K562 (cell line): ENCODE measurements around the gene PLA2G4F. TPM values are rescaled to one million over a fixed set of nuclear protein-coding genes. Genes with fewer than 3 reads are reported as not detected.

Experiments
- ATAC-seq: fragments of 200-7000 bp; cut with Tn5 transposase; 3 replicates; pipeline ENCODE4 v1.9.1; 2020; ENCODE audit warnings: moderate library complexity
- BruUV-seq: library from RNA; stranded (reverse); fragments of 400-500 nt; replicated peaks from 2 replicates; lab custom pipeline; 2021; lab: Mats Ljungman, UMichigan
- CTCF ChIA-PET: fragments of 300-600 bp; formaldehyde crosslinking; extraction: SDS; loops from one replicate; lab custom pipeline; 2021; ENCODE audit warnings: low intra/inter-chr PET ratio; lab: Yijun Ruan, JAX
- POLR2A ChIA-PET: fragments of 300-600, 350-650 bp; sonication (Branson Sonifier 250); formaldehyde crosslinking; extraction: SDS; loops from one replicate; lab custom pipeline; 2021; ENCODE audit warnings: antibody characterized with exemption, inconsistent platforms; lab: Yijun Ruan, JAX
- DNase-seq, 4 experiments: peaks; one replicate each; pipeline versions ENCODE4 v3.0.0 to v3.0.0-alpha.2; 2011 to 2018; ENCODE audit warnings: low spot score in 3 of 4, mixed read lengths in 3 of 4; ENCODE audit errors: extremely low read depth in 1 of 4
- FAIRE-seq: peaks from 2 replicates; lab custom pipeline; 2011; peaks lifted over from hg19 to GRCh38; lab: Jason Lieb, UNC
- H2AFZ ChIP-seq: 2 replicates; pipeline ENCODE4 v1.6.0; 2011; ENCODE audit warnings: low read depth, low read length, control low read depth, inconsistent platforms
- H3K27ac ChIP-seq: fragments of 200-600 bp; 3 replicates; pipeline ENCODE4 v1.8.0; 2011; ENCODE audit warnings: low read depth, mild to moderate bottlenecking, control low read depth, inconsistent platforms, low read length, moderate library complexity, mixed read lengths; ENCODE audit errors: extremely low read depth
- H3K27me3 ChIP-seq, 2 experiments: fragments of 300-600 bp in 1 of 2; 2 replicates in 1 of 2; 3 replicates in 1 of 2; pipeline versions ENCODE4 v1.6.0 to v1.8.0; 2011; ENCODE audit warnings: inconsistent platforms in 2 of 2, low read length in 2 of 2, mild to moderate bottlenecking in 1 of 2, mixed read lengths in 1 of 2, moderate library complexity in 1 of 2; ENCODE audit not compliant: control insufficient read depth in 2 of 2, insufficient read depth in 2 of 2
- H3K36me3 ChIP-seq: fragments of 300-600 bp; 3 replicates; pipeline ENCODE4 v1.8.0; 2011; ENCODE audit warnings: mild to moderate bottlenecking, low read length, inconsistent platforms; ENCODE audit not compliant: control insufficient read depth, insufficient read depth
- H3K4me1 ChIP-seq, 2 experiments: fragments of 200-600 bp in 1 of 2; replicated peaks in 1 of 2; 2 replicates in 1 of 2; 3 replicates in 1 of 2; pipeline versions ENCODE4 v1.5.1 to v1.8.0; 2011; ENCODE audit warnings: inconsistent platforms in 2 of 2, low read length in 2 of 2, mild to moderate bottlenecking in 1 of 2, mixed read lengths in 1 of 2, moderate library complexity in 1 of 2; ENCODE audit not compliant: control insufficient read depth in 2 of 2, insufficient read depth in 2 of 2
- H3K4me2 ChIP-seq: 2 replicates; pipeline ENCODE4 v1.6.1; 2011; ENCODE audit warnings: low read length, control low read depth, inconsistent platforms, mixed read lengths; ENCODE audit not compliant: insufficient read depth
- H3K4me3 ChIP-seq: fragments of 200-600 bp; sonication (generic), shearing (Covaris generic); 2 replicates; pipeline ENCODE4 v1.5.1; 2016; ENCODE audit warnings: control low read depth, inconsistent platforms
- H3K79me2 ChIP-seq: fragments of 200-600 bp; 3 replicates; pipeline ENCODE4 v1.8.0; 2011; ENCODE audit warnings: low read length, inconsistent platforms; ENCODE audit not compliant: control insufficient read depth, insufficient read depth
- H3K9ac ChIP-seq, 2 experiments: 2 replicates each; pipeline versions ENCODE4 v1.6.0 to v1.6.1; 2011; ENCODE audit warnings: low read depth in 2 of 2, low read length in 2 of 2, control low read depth in 1 of 2, inconsistent platforms in 1 of 2, mild to moderate bottlenecking in 1 of 2, mixed read lengths in 1 of 2; ENCODE audit not compliant: insufficient read depth in 1 of 2
- H3K9me1 ChIP-seq: one replicate; pipeline ENCODE4 v1.6.0; 2011; ENCODE audit warnings: inconsistent platforms, mild to moderate bottlenecking, low read length, moderate library complexity; ENCODE audit not compliant: control insufficient read depth, insufficient read depth
- H3K9me3 ChIP-seq: replicated peaks from 2 replicates; pipeline ENCODE4 v1.5.1; 2011; ENCODE audit warnings: low read depth, low read length, inconsistent platforms; ENCODE audit not compliant: control insufficient read depth, insufficient read depth
- H4K20me1 ChIP-seq: replicated peaks from 2 replicates; pipeline ENCODE4 v1.6.1; 2011; ENCODE audit warnings: low read length, inconsistent platforms, mixed read lengths; ENCODE audit not compliant: control insufficient read depth, insufficient read depth
- ATF7 ChIP-seq: fragments of 450-650 bp; IDR thresholded peaks from 2 replicates; pipeline ENCODE4 v1.7.1; 2014; ENCODE audit warnings: mild to moderate bottlenecking, moderate library complexity
- ETV6 ChIP-seq, 3 experiments: fragments of 150-350 bp in 1 of 3; sonication (generic) in 1 of 3; formaldehyde crosslinking in 1 of 3; IDR thresholded peaks; 2 replicates each; pipeline versions ENCODE4 v1.6.1 to v1.8.0; 2014 to 2022; ENCODE audit warnings: borderline replicate concordance in 2 of 3, low read depth in 2 of 3, antibody characterized with exemption in 1 of 3, low read length in 1 of 3, mild to moderate bottlenecking in 1 of 3, missing genetic modification reagents in 1 of 3
- GATAD2A ChIP-seq: fragments of 450-650 bp; IDR thresholded peaks from 2 replicates; pipeline ENCODE4 v1.6.1; 2017
- HMG20B ChIP-seq: fragments of 250-450 bp; sonication (Bioruptor Pico); IDR thresholded peaks from 2 replicates; pipeline ENCODE4 v1.5.0; 2021; ENCODE audit warnings: mild to moderate bottlenecking
- HNRNPL ChIP-seq: fragments of 200-400 bp; formaldehyde crosslinking; IDR thresholded peaks from 2 replicates; pipeline ENCODE4 v1.6.1; 2017; ENCODE audit warnings: low read depth, mild to moderate bottlenecking, low read length
- KHSRP ChIP-seq: fragments of 450-650 bp; IDR thresholded peaks from 2 replicates; pipeline ENCODE4 v1.6.1; 2017
- KLF13 ChIP-seq: fragments of 450-650 bp; IDR thresholded peaks from 2 replicates; pipeline ENCODE4 v1.6.1; 2016; ENCODE audit warnings: missing genetic modification characterization, low read depth, mild to moderate bottlenecking, missing compliant biosample characterization, moderate library complexity, borderline replicate concordance
- L3MBTL2 ChIP-seq: fragments of 450-650 bp; IDR thresholded peaks from 2 replicates; pipeline ENCODE4 v1.6.1; 2016; ENCODE audit warnings: mild to moderate bottlenecking, moderate library complexity
- PRMT5 ChIP-seq: sonication (generic); formaldehyde crosslinking; IDR thresholded peaks from 2 replicates; pipeline ENCODE4 v1.5.0; 2020; ENCODE audit warnings: missing genetic modification reagents
- RBFOX2 ChIP-seq: fragments of 200-400 bp; formaldehyde crosslinking; IDR thresholded peaks from 2 replicates; pipeline ENCODE4 v1.6.1; 2017; ENCODE audit warnings: low read depth, mild to moderate bottlenecking, low read length, moderate library complexity
- RUNX1 ChIP-seq: sonication (generic); IDR thresholded peaks from 2 replicates; pipeline ENCODE4 v1.6.1; 2016; ENCODE audit warnings: antibody characterized with exemption, low read depth
- TRIM24 ChIP-seq, 2 experiments: fragments of 450-650 bp; IDR thresholded peaks; 2 replicates each; pipeline ENCODE4 v1.6.1; 2016
- ZNF561 ChIP-seq: fragments of 450-650 bp; formaldehyde crosslinking; conservative IDR thresholded peaks from 2 replicates; pipeline ENCODE4 v1.4.0; 2020; ENCODE audit warnings: mild to moderate bottlenecking, moderate library complexity
- ZNF77 ChIP-seq: fragments of 250-450 bp; sonication (Bioruptor Pico); IDR thresholded peaks from 2 replicates; pipeline ENCODE4 v1.5.0; 2020
- WGBS: fragments of 100-300 bp; shearing (Covaris generic); methylation state at CpG from one replicate; pipeline ENCODE4 v1.1.6; 2016; ENCODE audit warnings: low coverage, mixed read lengths; ENCODE audit not compliant: insufficient coverage; ENCODE audit errors: missing lambda C conversion rate; 5-methylcytosine and 5-hydroxymethylcytosine counted together
- in situ Hi-C: fragments of 300-500 bp; cut with MboI; formaldehyde crosslinking; loops from 4 replicates; pipeline ENCODE4 v1.15.0; 2018; ENCODE audit warnings: inconsistent platforms, mixed read lengths
- intact Hi-C: fragments of 100-400 bp; cut with micrococcal nuclease; formaldehyde crosslinking; loops from 2 replicates; pipeline ENCODE4 v1.14.2; 2022
- polyA plus RNA-seq, 8 experiments: library from polyadenylated mRNA; depleted of rRNA in 4 of 8; stranded (reverse) in 5 of 8; unstranded in 3 of 8; fragments of >200 nt; fragmentation: Nextera tagmentation in 2 of 8; fragmentation: Illumina TruSeq in 1 of 8; extraction: Ambion mirVana in 2 of 8; extraction: Trizol in 1 of 8; gene quantifications; 2 replicates each; pipeline versions ENCODE4 v1.2.1 to v1.2.3, GENCODE V29; 2011 to 2014; ENCODE audit warnings: inconsistent platforms in 1 of 8, missing spikeins in 1 of 8
- total RNA-seq, 7 experiments: library from RNA; depleted of rRNA in 6 of 7; stranded (reverse); fragments of >200 nt in 6 of 7; fragmentation: Illumina TruSeq in 2 of 7; extraction: Trizol in 2 of 7; gene quantifications; 2 replicates each; pipeline versions ENCODE4 v1.2.1 to v1.2.3, GENCODE V29; 2011 to 2021; ENCODE audit warnings: low replicate concordance in 1 of 7
- TF ChIP-seq, protein P1 (sequence below): fragments of 450-650 bp; IDR thresholded peaks from 2 replicates; pipeline ENCODE4 v1.6.1; 2017; ENCODE audit warnings: mild to moderate bottlenecking, moderate library complexity
- TF ChIP-seq, protein P2 (sequence below): fragments of 450-650 bp; IDR thresholded peaks from 2 replicates; pipeline ENCODE4 v1.6.1; 2018; ENCODE audit warnings: mild to moderate bottlenecking, low read depth; ENCODE audit not compliant: partially characterized antibody
- TF ChIP-seq, protein P3 (sequence below): fragments of 450-650 bp; formaldehyde crosslinking; IDR thresholded peaks from 2 replicates; pipeline ENCODE4 v1.4.0; 2020; ENCODE audit warnings: mild to moderate bottlenecking, moderate library complexity

Gene PLA2G4F
- total and polyA plus RNA-seq, 9 of the 15 experiments (the other 6 are each of a cell fraction or from before 2014, with no cell fraction given), result 0.02 TPM; not detected in 8

GRCh38 chr15:42129364-42129763 lies 27.1 kb downstream of the PLA2G4F start:
- Histone ChIP-seq H3K79me2 (no peaks in the 10 kb centered on the region), H3K4me2 (no peak overlapping the region), H3K4me1 (no peaks in the 10 kb centered on the region), H3K36me3 (no peaks in the 10 kb centered on the region), H3K27me3 (peaks cover 6 to 34% of the 10 kb centered on the region in 2 experiments; a peak in 4 of 5 replicates), H3K4me3 (no peak overlapping the region), H3K27ac (no peak overlapping the region), H3K9me1 (no peaks in the 10 kb centered on the region), H3K9ac (no peak overlapping the region), H2AFZ (no peak overlapping the region), H3K9me3 (no peaks in the 10 kb centered on the region), H4K20me1 (0 out of 2 replicates have a peak, but pooled peaks cover 4% of the 10 kb centered on the region)
- BruUV-seq, result no TSS peak
- POLR2A ChIA-PET, result interaction anchor here (1.2 to 1.4 kb wide), 2 partner anchors 10 to 12 kb away, joined by 5 read pairs; no protein-coding TSS in a partner anchor
- TF ChIP-seq HMG20B (CRISPR knock-in tag) (no peak), GATAD2A (no peak), ETV6 (IDR thresholded peaks at IDR 0.05; ENCODE audit: borderline replicate concordance in 1 of 2, low read depth in 2 of 2, low read length in 1 of 2) (no peak), ETV6 (CRISPR knock-in tag; IDR thresholded peaks at IDR 0.05; ENCODE audit: borderline replicate concordance) (no peak), KHSRP (no peak), RBFOX2 (no peak), L3MBTL2 (no peak), ZNF561 (no peak), HNRNPL (no peak), ZNF77 (CRISPR knock-in tag) (no peak), TRIM24 (IDR thresholded peaks at IDR 0.05) (no peak), KLF13 (tag) (no peak), ATF7 (no peak), RUNX1 (no peak), PRMT5 (CRISPR knock-in tag) (no peak)
- TF ChIP-seq, protein P1, sequence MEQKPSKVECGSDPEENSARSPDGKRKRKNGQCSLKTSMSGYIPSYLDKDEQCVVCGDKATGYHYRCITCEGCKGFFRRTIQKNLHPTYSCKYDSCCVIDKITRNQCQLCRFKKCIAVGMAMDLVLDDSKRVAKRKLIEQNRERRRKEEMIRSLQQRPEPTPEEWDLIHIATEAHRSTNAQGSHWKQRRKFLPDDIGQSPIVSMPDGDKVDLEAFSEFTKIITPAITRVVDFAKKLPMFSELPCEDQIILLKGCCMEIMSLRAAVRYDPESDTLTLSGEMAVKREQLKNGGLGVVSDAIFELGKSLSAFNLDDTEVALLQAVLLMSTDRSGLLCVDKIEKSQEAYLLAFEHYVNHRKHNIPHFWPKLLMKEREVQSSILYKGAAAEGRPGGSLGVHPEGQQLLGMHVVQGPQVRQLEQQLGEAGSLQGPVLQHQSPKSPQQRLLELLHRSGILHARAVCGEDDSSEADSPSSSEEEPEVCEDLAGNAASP, result no peak
- TF ChIP-seq, protein P2, sequence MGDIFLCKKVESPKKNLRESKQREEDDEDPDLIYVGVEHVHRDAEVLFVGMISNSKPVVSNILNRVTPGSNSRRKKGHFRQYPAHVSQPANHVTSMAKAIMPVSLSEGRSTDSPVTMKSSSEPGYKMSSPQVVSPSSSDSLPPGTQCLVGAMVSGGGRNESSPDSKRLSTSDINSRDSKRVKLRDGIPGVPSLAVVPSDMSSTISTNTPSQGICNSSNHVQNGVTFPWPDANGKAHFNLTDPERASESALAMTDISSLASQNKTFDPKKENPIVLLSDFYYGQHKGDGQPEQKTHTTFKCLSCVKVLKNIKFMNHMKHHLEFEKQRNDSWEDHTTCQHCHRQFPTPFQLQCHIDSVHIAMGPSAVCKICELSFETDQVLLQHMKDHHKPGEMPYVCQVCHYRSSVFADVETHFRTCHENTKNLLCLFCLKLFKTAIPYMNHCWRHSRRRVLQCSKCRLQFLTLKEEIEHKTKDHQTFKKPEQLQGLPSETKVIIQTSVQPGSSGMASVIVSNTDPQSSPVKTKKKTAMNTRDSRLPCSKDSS, result no peak
- TF ChIP-seq, protein P3, sequence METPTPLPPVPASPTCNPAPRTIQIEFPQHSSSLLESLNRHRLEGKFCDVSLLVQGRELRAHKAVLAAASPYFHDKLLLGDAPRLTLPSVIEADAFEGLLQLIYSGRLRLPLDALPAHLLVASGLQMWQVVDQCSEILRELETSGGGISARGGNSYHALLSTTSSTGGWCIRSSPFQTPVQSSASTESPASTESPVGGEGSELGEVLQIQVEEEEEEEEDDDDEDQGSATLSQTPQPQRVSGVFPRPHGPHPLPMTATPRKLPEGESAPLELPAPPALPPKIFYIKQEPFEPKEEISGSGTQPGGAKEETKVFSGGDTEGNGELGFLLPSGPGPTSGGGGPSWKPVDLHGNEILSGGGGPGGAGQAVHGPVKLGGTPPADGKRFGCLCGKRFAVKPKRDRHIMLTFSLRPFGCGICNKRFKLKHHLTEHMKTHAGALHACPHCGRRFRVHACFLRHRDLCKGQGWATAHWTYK (CRISPR knock-in tag), result no peak
- intact Hi-C loops, result no loop called here
- WGBS, result 0% methylated on average over 2 of the region's 2 CpGs
- CTCF ChIA-PET, result no interaction called here
- in situ Hi-C loops, result no loop called here
- ATAC-seq (no peak), DNase-seq (no peak), FAIRE-seq (no peak)
